Prostate gland (tissue), 2 donors: ENCODE results near the gene TMEM52B. TPM values are rescaled to one million over a fixed set of nuclear protein-coding genes. Genes with fewer than 3 reads are reported as not detected.
"Not testable (repeated sequence)": the region's sequence is repeated elsewhere in the genome, so short reads cannot be mapped to it uniquely, and the experiment has no call there.

ENCODE experiments used
- DNase-seq: peaks from one replicate; pipeline ENCODE4 v3.0.0-alpha.2; 2019; ENCODE audit warnings: low spot score
- H3K27ac ChIP-seq, 2 donors: fragments of 200-600 bp; sonication (generic); 2 replicates each; pipeline ENCODE4 v1.5.1; 2017 to 2019
- H3K27me3 ChIP-seq: fragments of 200-600 bp; sonication (generic); replicated peaks from 2 replicates; pipeline ENCODE4 v1.5.1; 2019; ENCODE audit not compliant: insufficient read depth
- H3K36me3 ChIP-seq, 2 donors: fragments of 200-600 bp; sonication (generic); 1 replicate in 1 of 2; 2 replicates in 1 of 2; pipeline versions ENCODE4 v1.5.1 to v1.8.1; 2017 to 2019
- H3K4me1 ChIP-seq: fragments of 200-600 bp; sonication (generic); replicated peaks from 2 replicates; pipeline ENCODE4 v1.5.1; 2019
- H3K4me3 ChIP-seq, 2 donors: fragments of 200-600 bp; sonication (generic); 2 replicates each; pipeline ENCODE4 v1.5.1; 2017 to 2019
- H3K9me3 ChIP-seq: fragments of 200-600 bp; sonication (generic); 2 replicates; pipeline ENCODE4 v1.5.1; 2017
- CTCF ChIP-seq, 4 experiments: fragments of 200-600 bp in 2 of 4; fragments of 450-650 bp in 2 of 4; sonication (generic) in 2 of 4; IDR thresholded peaks; 1 replicate in 3 of 4; 2 replicates in 1 of 4; pipeline ENCODE4 v1.5.1; 2016 to 2019; ENCODE audit warnings: antibody characterized with exemption in 4 of 4, mild to moderate bottlenecking in 2 of 4, moderate library complexity in 2 of 4
- POLR2A ChIP-seq: fragments of 450-650 bp; IDR thresholded peaks from one replicate; pipeline ENCODE4 v1.6.1; 2016; ENCODE audit warnings: antibody characterized with exemption, mild to moderate bottlenecking
- POLR2AphosphoS5 ChIP-seq: sonication (generic); formaldehyde crosslinking; IDR thresholded peaks from one replicate; pipeline ENCODE4 v1.6.1; 2017; ENCODE audit warnings: antibody characterized with exemption
- WGBS: methylation state at CpG from one replicate; pipeline ENCODE4 v1.1.5; 2018; 5-methylcytosine and 5-hydroxymethylcytosine counted together
- intact Hi-C: fragments of 100-400 bp; cut with DNase I; formaldehyde crosslinking; loops from one replicate; pipeline ENCODE4 v1.14.2; 2022
- total RNA-seq, 2 donors: library from RNA; depleted of rRNA; stranded (reverse); fragments of >200 nt; gene quantifications; one replicate each; pipeline ENCODE4 v1.1.0, GENCODE V29; 2016

Gene TMEM52B
- total RNA-seq, 2 donors from 2014 or later: 0.17 TPM; not detected in 1

GRCh38 chr12:10218021-10218420 lies 39.2 kb downstream of the TMEM52B start:
- Histone ChIP-seq H3K27me3 (no peaks in the 10 kb centered on the region), H3K9me3 (no peaks in the 10 kb centered on the region), H3K36me3 (peaks cover 10 to 16% of the 10 kb centered on the region in 2 donors), H3K27ac (no peak overlapping the region), H3K4me1 (no peaks in the 10 kb centered on the region), H3K4me3 (no peak overlapping the region)
- 90% methylated on average over 6 of the region's 6 CpGs for WGBS
- no peak for TF ChIP-seq POLR2AphosphoS5
- TF ChIP-seq CTCF (IDR thresholded peaks at IDR 0.05): no peak
- no peak for TF ChIP-seq POLR2A
- DNase-seq: no peak
- intact Hi-C loops: loop anchor here (10.0 kb wide), 1 partner anchor 147 kb away; no protein-coding TSS in a partner anchor

- Histone ChIP-seq H3K27ac (peak overlapping the region; percentile 62 to 71), H3K36me3 (peaks cover 10 to 18% of the 10 kb centered on the region in 2 donors)
Measured at GRCh38 chr12:10220398-10221077, 41.7 kb downstream of the TMEM52B start.

GRCh38 chr12:10221846-10222245 lies 43.0 kb downstream of the TMEM52B start:
- H3K36me3 ChIP-seq: peaks cover 10 to 18% of the 10 kb centered on the region in 2 donors
- no peak for DNase-seq
- no peak overlapping the region for H3K27ac ChIP-seq
- no peak for TF ChIP-seq CTCF (IDR thresholded peaks at IDR 0.05)
- no peak for TF ChIP-seq POLR2AphosphoS5
- TF ChIP-seq POLR2A: no peak
- H3K27me3 ChIP-seq: no peaks in the 10 kb centered on the region
- H3K9me3 ChIP-seq: no peaks in the 10 kb centered on the region
- 74% methylated on average over 5 of the region's 5 CpGs for WGBS
- intact Hi-C loops: no loop called here
- H3K4me3 ChIP-seq: no peak overlapping the region
- H3K4me1 ChIP-seq: no peaks in the 10 kb centered on the region

More at GRCh38 chr12:10220398-10221077, 41.7 kb downstream of the TMEM52B start:
- H3K9me3 ChIP-seq: no peaks in the 10 kb centered on the region
- intact Hi-C loops: no loop called here
- H3K27me3 ChIP-seq: no peaks in the 10 kb centered on the region
- 17% methylated on average over 8 of the region's 8 CpGs for WGBS
- no peaks in the 10 kb centered on the region for H3K4me1 ChIP-seq
- no peak overlapping the region for H3K4me3 ChIP-seq
- TF ChIP-seq POLR2AphosphoS5: peak; percentile 98
- TF ChIP-seq CTCF (IDR thresholded peaks at IDR 0.05): no peak
- peak; percentile 91 for DNase-seq

- TF ChIP-seq POLR2AphosphoS5: no peak
Measured at GRCh38 chr12:10223208-10223607, 44.4 kb downstream of the TMEM52B start.

GRCh38 chr12:10225426-10225825 lies 46.6 kb downstream of the TMEM52B start:
- H3K27ac ChIP-seq, H3K4me1 ChIP-seq, intact Hi-C loops, H3K27me3 ChIP-seq, H3K9me3 ChIP-seq, DNase-seq, H3K4me3 ChIP-seq: not testable (repeated sequence)
- WGBS: 97% methylated on average over 21 of the region's 26 CpGs
- H3K36me3 ChIP-seq: peaks cover 10 to 18% of the 10 kb centered on the region in 2 donors

More at GRCh38 chr12:10223208-10223607, 44.4 kb downstream of the TMEM52B start:
- intact Hi-C loops: no loop called here
- Histone ChIP-seq H3K9me3 (no peaks in the 10 kb centered on the region), H3K4me1 (no peaks in the 10 kb centered on the region), H3K4me3 (no peak overlapping the region), H3K27ac (no peak overlapping the region), H3K27me3 (no peaks in the 10 kb centered on the region), H3K36me3 (peaks cover 10 to 18% of the 10 kb centered on the region in 2 donors)
- 87% methylated on average over 5 of the region's 5 CpGs for WGBS
- DNase-seq: no peak

- TF ChIP-seq POLR2AphosphoS5 (no peak), CTCF (IDR thresholded peaks at IDR 0.05) (no peak), POLR2A (no peak)
- WGBS: 99% methylated on average over 6 of the region's 6 CpGs
- Histone ChIP-seq H3K4me3 (no peak overlapping the region), H3K9me3 (no peaks in the 10 kb centered on the region), H3K4me1 (no peaks in the 10 kb centered on the region), H3K27ac (no peak overlapping the region), H3K27me3 (no peaks in the 10 kb centered on the region), H3K36me3 (peaks cover 10 to 18% of the 10 kb centered on the region in 2 donors)
- DNase-seq: no peak
- intact Hi-C loops: no loop called here
Measured at GRCh38 chr12:10226086-10226485, 47.3 kb downstream of the TMEM52B start.
